Stimulated activated CD4-positive, alpha-beta T cell treated with anti-CD3 and anti-CD28 coated beads, Interleukin-2, amount 100 ng/mL, for 48 hours (primary cell): Measurements from ENCODE around the gene SULT1A3.
"Not testable (repeated sequence)": the region's sequence is repeated elsewhere in the genome, so short reads cannot be mapped to it uniquely, and the experiment has no call there.

ENCODE experiments used
- DNase-seq, 2 donors: peaks; one replicate each; pipeline ENCODE4 v3.0.0-alpha.2; 2020

Gene SULT1A3

GRCh38 chr16:30187556-30187865 lies 11.5 kb upstream of the SULT1A3 start:
- DNase-seq: no peak

DNA sequence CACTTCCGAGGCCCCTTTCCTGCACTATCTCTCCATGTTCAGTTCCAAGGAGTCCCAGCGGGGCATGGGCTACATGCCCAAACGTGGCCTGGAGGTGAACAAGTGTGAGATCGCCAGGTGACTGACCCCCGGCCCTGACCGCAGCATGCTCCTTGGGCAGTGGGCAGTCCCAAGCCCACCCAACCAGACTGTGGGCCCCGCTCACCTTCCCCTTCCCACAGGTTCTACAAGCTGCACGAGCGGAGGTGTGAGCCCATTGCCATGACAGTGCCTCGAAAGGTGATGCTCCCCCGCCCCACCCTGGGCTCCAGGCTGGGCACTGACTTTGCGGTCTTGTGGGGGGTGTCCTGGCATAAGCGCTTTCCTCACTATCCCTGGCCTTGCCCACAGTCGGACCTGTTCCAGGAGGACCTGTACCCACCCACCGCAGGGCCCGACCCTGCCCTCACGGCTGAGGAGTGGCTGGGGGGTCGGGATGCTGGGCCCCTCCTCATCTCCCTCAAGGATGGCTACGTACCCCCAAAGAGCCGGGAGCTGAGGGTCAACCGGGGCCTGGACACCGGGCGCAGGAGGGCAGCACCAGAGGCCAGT lies 11.0 kb upstream of the SULT1A3 start:
- DNase-seq: no peak

DNA sequence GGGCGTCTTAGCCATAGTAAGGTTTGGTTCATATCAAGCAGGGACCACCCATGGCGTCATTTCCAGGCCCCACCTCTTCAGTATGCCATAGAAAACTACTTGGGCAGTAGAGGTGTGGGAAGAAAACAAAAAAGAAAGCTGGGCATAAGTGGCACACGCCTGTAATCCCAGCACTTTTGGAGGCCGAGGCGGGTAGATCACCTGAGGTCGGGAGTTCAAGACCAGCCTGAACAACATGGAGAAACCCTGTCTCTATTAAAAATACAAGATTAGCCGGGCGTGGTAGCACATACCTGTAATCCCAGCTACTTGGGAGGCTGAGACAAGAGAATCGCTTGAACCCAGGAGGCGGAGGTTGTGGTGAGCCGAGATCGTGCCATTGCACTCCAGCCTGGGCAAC lies 7.9 kb upstream of the SULT1A3 start:
- DNase-seq: not testable (repeated sequence)

GRCh38 chr16:30193098-30193497 lies 6.0 kb upstream of the SULT1A3 start:
- not testable (repeated sequence) for DNase-seq

DNA sequence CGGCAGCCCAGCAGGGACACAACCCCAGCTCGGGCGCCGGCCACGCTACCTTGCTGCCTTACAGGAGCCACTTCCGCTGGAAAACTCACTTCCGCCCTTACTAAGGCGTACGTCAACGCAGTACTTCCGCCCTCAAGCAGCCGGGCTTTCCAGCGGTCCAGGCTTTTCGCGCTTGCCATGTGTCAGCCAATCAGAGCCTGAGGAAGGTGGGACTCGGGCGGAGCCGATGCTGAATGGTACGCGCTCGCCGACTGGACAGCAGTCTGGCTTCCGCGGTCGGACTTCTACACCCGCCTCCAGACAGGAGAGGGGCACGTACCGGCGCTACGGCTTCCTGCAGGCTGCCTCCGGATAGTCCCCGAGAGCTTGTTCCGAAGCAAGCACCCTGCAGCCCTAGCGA lies 5.4 kb upstream of the SULT1A3 start, which contains the start of the genes BOLA2B and SLX1A:
BOLA2B (minus strand) TSS at position 52 of the 400 bp plus-strand sequence. CDS start 71 bp downstream, outside the sequence.
SLX1A (plus strand) TSS at position 261 of the 400 bp plus-strand sequence. CDS start 210 bp downstream, outside the sequence.
- DNase-seq: not testable (repeated sequence)

GRCh38 chr16:30194172-30194925 lies 4.7 kb upstream of the SULT1A3 start:
- DNase-seq: not testable (repeated sequence)

DNA sequence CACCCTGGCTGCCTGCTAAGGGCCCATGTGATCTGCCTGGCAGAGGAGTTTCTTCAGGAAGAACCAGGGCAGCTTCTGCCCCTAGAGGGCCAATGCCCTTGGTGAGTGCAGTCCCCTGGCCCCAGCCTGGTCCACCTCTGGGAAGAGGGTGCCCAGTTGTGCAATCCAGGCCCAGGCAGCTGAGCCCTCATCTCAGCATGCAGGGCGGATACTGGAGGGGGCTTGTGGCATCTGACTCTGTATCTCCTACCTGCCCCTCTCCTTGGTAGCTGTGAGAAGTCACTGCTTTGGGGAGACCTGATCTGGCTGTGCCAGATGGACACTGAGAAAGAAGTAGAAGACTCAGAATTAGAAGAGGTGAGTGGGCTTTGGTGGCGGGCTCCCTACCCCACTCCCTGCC lies 2.1 kb upstream of the SULT1A3 start:
- not testable (repeated sequence) for DNase-seq

DNA sequence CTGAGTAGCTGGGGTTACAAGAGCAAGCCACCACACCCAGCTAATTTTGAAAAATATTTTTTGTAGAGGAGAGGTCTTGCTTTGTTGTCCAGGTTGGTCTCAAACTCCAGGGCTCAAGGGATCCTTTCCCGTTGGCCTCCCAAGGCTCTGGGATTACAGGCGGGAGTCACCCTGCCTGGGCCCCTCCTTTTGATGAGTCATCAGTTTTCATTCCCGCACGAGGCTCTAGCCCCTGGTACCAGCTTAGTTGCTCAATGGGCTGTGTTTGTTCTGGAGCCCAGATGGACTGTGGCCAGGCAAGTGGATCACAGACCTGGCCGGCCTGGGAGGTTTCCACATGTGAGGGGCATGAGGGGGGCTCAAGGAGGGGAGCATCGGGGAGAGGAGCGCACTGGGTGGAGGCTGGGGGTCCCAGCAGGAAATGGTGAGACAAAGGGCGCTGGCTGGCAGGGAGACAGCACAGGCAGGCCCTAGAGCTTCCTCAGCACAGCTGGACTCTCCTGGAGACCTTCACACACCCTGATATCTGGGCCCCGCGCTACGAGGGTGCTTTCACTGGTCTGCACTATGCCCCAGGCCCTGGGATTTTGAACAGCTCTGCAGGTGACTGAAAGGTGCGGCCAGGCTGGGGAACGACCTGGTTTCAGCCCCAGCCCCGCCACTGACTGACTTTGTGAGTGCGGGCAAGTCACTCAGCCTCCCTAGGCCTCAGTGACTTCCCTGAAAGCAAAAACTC lies 721 bp downstream of the SULT1A3 start:
- DNase-seq: not testable (repeated sequence)

- DNase-seq: not testable (repeated sequence)
Measured at GRCh38 chr16:30205541-30206236, 6.6 kb downstream of the SULT1A3 start.

GRCh38 chr16:30206252-30206651 lies 7.2 kb downstream of the SULT1A3 start:
- DNase-seq: not testable (repeated sequence)

DNA sequence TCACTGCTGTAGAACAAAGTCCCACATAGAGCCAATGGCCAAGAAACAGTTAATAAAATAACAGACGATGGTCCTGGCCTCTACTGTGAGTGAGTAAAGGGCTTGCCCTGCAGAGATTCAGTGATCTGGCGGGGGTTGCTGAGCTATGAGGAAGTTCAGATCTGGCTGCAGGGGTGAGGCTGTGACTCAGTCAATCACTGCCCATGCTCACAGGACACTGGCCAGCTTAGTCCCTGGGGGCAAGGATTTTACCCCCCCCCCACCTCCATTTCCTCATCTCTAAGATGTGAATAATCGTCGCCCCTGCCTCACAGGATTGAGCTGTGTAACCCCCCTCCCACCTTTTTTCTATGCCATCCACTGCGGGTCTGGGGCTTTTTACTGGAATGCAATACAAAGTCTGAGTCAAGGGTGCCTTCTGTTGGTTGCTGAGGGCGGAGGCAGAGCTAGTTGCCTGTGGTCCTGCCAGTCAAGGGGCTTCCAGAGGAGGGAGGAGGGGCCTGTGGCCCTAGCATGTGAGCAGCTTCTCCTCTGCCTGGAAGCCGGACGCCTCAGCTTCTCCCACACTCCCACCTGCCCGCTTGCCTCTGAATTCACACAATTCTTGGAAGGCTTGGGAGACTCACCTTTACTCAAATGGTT lies 8.1 kb downstream of the SULT1A3 start:
- not testable (repeated sequence) for DNase-seq

GRCh38 chr16:30209032-30209431 lies 10.0 kb downstream of the SULT1A3 start:
- peak in 1 of 2 donors; percentile 1 for DNase-seq

DNA sequence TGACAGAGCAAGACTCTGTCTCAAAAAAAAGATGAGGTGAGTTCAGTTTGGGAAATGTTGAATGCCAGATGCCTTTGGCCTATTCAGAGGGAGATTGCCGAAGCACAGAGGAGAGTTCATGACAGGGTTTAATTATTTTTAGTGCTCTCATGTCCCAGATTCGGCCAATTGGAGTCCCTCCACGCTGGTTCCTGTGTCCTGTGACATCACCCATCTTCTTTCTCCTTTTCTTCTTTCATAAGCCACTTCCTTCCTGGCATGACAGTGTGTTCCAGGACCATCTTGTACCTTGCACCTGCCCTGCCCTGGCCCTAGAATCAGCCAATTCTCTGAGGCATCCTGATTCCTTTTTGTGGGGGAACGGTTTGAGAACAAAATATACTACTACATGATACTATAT lies 12.4 kb downstream of the SULT1A3 start:
- DNase-seq: not testable (repeated sequence)

- DNase-seq: not testable (repeated sequence)
Measured at GRCh38 chr16:30217082-30217481, 18.0 kb downstream of the SULT1A3 start.

GRCh38 chr16:30248379-30248778 lies 49.3 kb downstream of the SULT1A3 start, which contains the start of gene NPIPB13:
TSS of gene NPIPB13 (minus strand) at chr16:30248479. CDS start at chr16:30245573, 2,906 bp downstream.
- not testable (repeated sequence) for DNase-seq
